ENCODE data around the gene HIF3A. TPM values are rescaled to one million over a fixed set of nuclear protein-coding genes. Genes with fewer than 3 reads are reported as not detected.

The HIF3A gene
- total RNA-seq, 3 donors from 2014 or later, result 10.4 to 111 (median 20.6) TPM

DNA sequence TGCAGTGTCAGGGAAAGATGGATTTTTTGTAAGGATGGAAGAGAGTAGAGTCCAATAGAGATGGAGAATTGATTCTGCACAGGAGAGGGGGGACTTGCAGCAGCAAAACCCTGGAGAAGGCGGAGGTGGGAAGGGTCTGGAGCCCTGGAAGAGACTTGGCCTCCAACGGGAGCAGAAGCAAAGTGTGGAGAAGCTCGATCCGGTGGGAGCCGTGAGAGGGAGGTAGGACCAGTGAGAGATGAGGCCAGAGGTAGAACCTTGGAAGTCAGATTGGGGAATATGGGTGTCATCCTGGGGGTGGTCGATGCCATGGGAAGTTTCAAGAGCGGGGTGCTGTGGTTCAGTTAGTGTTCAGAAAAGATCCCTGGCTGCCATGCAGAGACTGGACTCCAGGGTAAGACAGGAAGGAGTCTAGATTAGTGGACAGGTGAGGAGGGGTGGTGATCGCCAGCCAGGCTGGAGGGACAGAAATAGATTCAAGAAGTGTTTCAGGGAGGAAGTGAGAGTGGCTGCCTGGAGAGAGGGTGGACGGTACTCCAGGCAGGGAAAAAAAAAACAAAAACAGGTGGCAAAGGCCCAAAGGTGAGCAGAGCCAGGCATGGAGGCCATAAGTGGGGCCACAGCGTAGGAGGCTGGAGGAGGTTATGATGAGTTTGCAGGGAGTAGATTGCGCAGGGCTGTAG is 52.6 kb downstream of the HIF3A start:
- intact Hi-C loops (cut with DNase I; ENCODE audit: low total_unique reads), result no loop called here
- no peaks in the 10 kb centered on the region for H3K9me3 ChIP-seq
- DNase-seq (ENCODE audit: low spot score in 2 of 2), result no peak
- H3K27ac ChIP-seq, result peak overlapping the region; percentile 71 to 86
- no peaks in the 10 kb centered on the region for H3K27me3 ChIP-seq
- H3K4me1 ChIP-seq, result peaks cover 7 to 23% of the 10 kb centered on the region in 2 donors
- H3K36me3 ChIP-seq, result no peaks in the 10 kb centered on the region
- TF ChIP-seq, protein P1, sequence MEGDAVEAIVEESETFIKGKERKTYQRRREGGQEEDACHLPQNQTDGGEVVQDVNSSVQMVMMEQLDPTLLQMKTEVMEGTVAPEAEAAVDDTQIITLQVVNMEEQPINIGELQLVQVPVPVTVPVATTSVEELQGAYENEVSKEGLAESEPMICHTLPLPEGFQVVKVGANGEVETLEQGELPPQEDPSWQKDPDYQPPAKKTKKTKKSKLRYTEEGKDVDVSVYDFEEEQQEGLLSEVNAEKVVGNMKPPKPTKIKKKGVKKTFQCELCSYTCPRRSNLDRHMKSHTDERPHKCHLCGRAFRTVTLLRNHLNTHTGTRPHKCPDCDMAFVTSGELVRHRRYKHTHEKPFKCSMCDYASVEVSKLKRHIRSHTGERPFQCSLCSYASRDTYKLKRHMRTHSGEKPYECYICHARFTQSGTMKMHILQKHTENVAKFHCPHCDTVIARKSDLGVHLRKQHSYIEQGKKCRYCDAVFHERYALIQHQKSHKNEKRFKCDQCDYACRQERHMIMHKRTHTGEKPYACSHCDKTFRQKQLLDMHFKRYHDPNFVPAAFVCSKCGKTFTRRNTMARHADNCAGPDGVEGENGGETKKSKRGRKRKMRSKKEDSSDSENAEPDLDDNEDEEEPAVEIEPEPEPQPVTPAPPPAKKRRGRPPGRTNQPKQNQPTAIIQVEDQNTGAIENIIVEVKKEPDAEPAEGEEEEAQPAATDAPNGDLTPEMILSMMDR (IDR thresholded peaks at IDR 0.05), result no peak
- TF ChIP-seq POLR2A (IDR thresholded peaks at IDR 0.05) (no peak), POLR2AphosphoS5 (IDR thresholded peaks at IDR 0.05) (no peak)
- H3K4me3 ChIP-seq, result peak overlapping the region in 1 of 3 donors; percentile 12

DNA sequence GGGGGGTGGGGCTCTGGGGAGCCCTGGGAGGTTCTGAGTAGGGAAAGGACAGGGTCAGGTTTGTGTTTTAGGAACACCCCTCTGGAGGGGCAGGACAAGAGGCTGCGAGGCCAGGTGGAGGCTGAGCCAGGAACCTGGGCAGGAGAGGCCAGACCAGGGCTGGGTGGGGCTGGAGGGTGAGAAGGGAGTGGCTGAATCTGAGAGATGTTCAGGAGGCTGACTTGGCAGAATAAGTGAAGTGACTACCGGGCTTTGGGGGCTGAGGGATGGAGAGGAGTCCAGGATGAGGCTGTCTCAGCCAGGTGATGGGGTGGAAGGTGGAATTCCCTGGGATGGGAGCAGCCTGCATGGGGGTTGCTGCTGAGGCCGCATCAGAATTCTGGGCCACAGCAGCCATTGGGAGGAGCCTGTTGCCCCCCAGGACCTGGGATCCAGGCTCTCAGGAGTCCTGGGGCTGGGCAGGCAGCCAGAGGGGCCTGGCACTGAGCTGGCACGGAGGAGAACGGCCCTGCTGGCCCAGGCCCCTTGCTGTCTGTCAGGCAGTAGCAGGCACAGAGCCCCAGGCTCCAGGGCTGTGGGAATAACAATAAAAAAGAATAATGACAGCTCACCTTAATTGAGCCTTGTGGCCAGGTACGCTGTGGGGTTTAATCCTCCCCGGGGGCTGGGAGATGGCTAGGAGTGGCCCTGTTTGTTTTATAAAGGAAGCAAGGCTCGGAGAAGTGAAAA is 53.4 kb downstream of the HIF3A start:
- Histone ChIP-seq H3K27me3 (no peaks in the 10 kb centered on the region), H3K4me1 (peaks cover 7 to 23% of the 10 kb centered on the region in 2 donors), H3K4me3 (peak overlapping the region in 1 of 3 donors; percentile 12), H3K36me3 (no peaks in the 10 kb centered on the region), H3K27ac (peak overlapping the region; percentile 71 to 86), H3K9me3 (no peaks in the 10 kb centered on the region)
- intact Hi-C loops (cut with DNase I; ENCODE audit: low total_unique reads), result no loop called here
- DNase-seq (ENCODE audit: low spot score in 2 of 2), result no peak
- TF ChIP-seq, protein P1 (IDR thresholded peaks at IDR 0.05), result no peak
- TF ChIP-seq POLR2A (IDR thresholded peaks at IDR 0.05) (no peak), POLR2AphosphoS5 (IDR thresholded peaks at IDR 0.05) (no peak)

DNA sequence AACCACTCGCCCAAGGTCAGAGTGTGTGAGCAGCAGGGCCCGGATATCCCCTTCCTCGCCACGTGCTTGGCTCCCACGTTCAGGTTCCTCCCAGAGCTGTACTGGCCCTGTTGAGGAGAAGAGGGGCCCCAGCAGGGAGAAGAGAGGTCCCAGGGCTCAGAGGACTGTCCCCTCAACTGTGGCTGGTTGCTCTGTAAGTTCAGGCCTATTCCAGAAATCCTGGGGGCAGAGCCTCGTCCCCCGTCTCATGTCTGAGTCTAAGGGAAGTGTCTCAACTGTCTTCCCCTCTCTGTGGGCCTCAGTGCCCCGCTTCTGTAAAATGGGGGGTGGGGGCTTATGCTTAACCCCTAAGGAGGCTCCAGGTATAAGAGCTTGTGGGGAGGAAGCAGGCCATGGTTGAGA is 53.9 kb downstream of the HIF3A start:
- DNase-seq (ENCODE audit: low spot score in 2 of 2), result no peak
- peak overlapping the region; percentile 71 to 86 for H3K27ac ChIP-seq
- H3K4me1 ChIP-seq, result peaks cover 7 to 23% of the 10 kb centered on the region in 2 donors
- TF ChIP-seq, protein P1 (IDR thresholded peaks at IDR 0.05), result no peak
- TF ChIP-seq POLR2AphosphoS5 (IDR thresholded peaks at IDR 0.05), result no peak
- TF ChIP-seq POLR2A (IDR thresholded peaks at IDR 0.05), result no peak
- no peaks in the 10 kb centered on the region for H3K27me3 ChIP-seq
- no peaks in the 10 kb centered on the region for H3K36me3 ChIP-seq
- no peaks in the 10 kb centered on the region for H3K9me3 ChIP-seq
- intact Hi-C loops (cut with DNase I; ENCODE audit: low total_unique reads), result no loop called here
- H3K4me3 ChIP-seq, result peak overlapping the region in 1 of 3 donors; percentile 12

DNA sequence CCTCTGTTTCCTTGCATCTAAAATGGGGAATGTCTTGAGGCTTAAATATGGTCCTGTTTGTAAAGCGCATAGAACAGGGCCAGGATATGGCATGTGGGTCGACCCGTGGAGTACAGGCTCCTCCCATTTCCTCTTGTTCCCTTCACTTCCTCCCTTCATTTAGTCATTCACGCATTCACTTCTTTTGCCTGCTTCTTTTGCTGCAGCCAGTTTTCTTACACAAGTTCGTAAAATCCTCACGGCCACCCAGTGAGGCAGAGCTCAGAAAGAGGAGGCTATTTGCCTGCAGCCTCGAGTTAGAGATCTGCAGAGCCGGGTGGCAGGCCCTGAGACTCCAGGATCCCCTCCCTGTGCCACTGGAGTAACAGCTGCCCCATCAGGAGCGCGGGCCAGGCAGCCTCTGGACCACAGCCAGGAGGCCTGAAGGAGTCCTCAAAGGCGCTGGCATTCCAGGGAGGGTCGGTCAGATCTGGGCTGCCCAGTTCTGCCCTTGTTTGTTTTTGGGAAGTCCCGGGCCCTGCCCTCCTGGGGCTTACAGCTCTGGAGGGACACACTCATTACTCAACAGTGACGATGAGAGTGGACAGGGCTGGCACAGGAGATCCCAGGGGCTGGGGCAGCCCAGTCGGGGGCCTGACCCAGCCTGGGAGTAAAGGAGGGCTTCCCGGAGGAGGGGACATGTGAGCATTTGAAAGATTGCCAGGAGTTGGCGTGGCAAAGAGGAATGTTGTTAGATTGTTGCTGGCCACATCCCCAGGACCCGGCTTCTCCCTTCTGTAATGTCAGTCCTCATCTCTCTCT is 54.6 kb downstream of the HIF3A start:
- DNase-seq (ENCODE audit: low spot score in 2 of 2), result no peak
- TF ChIP-seq POLR2AphosphoS5 (IDR thresholded peaks at IDR 0.05), result no peak
- TF ChIP-seq, protein P1 (IDR thresholded peaks at IDR 0.05), result no peak
- peaks cover 7 to 23% of the 10 kb centered on the region in 2 donors for H3K4me1 ChIP-seq
- H3K36me3 ChIP-seq, result no peaks in the 10 kb centered on the region
- intact Hi-C loops (cut with DNase I; ENCODE audit: low total_unique reads), result no loop called here
- peak overlapping the region; percentile 71 to 86 for H3K27ac ChIP-seq
- H3K9me3 ChIP-seq, result no peaks in the 10 kb centered on the region
- H3K4me3 ChIP-seq, result peak overlapping the region in 1 of 3 donors; percentile 12
- no peaks in the 10 kb centered on the region for H3K27me3 ChIP-seq

Data from breast epithelium (tissue), 4 donors.